Testis (tissue), 3 donors: ENCODE data around the gene HRC. TPM values are rescaled to one million over a fixed set of nuclear protein-coding genes. Genes with fewer than 3 reads are reported as not detected.

ENCODE experiments used
- DNase-seq: peaks from one replicate; pipeline ENCODE4 v3.0.0-alpha.2; 2019
- H3K27ac ChIP-seq, 2 donors: fragments of 200-600 bp; sonication (generic); one replicate each; pipeline ENCODE4 v1.5.1; 2019
- H3K27me3 ChIP-seq: fragments of 200-600 bp; sonication (generic); one replicate; pipeline ENCODE4 v1.5.1; 2019
- H3K36me3 ChIP-seq: fragments of 200-600 bp; sonication (generic); one replicate; pipeline ENCODE4 v1.5.1; 2017; ENCODE audit warnings: low read depth; ENCODE audit errors: missing control alignments
- H3K4me1 ChIP-seq: fragments of 200-600 bp; sonication (generic); one replicate; pipeline ENCODE4 v1.5.1; 2019
- H3K4me3 ChIP-seq, 2 donors: fragments of 200-600 bp; sonication (generic); one replicate each; pipeline ENCODE4 v1.5.1; 2017 to 2019
- H3K9me3 ChIP-seq: fragments of 200-600 bp; sonication (generic); one replicate; pipeline ENCODE4 v1.5.1; 2017
- CTCF ChIP-seq, 3 experiments: fragments of 450-650 bp in 2 of 3; fragments of 200-600 bp in 1 of 3; sonication (generic) in 1 of 3; IDR thresholded peaks; one replicate each; pipeline ENCODE4 v1.5.1; 2016 to 2019; ENCODE audit warnings: antibody characterized with exemption in 3 of 3, mild to moderate bottlenecking in 2 of 3, moderate library complexity in 1 of 3
- POLR2A ChIP-seq: fragments of 450-650 bp; IDR thresholded peaks from one replicate; pipeline ENCODE4 v1.6.1; 2017; ENCODE audit warnings: antibody characterized with exemption, mild to moderate bottlenecking, moderate library complexity
- WGBS, 2 donors: methylation state at CpG; one replicate each; pipeline ENCODE4 v1.1.5; 2018; 5-methylcytosine and 5-hydroxymethylcytosine counted together
- intact Hi-C: fragments of 100-400 bp; cut with DNase I; formaldehyde crosslinking; loops from one replicate; pipeline ENCODE4 v1.15.1; 2023; ENCODE audit warnings: low total_unique reads
- polyA plus RNA-seq: library from polyadenylated mRNA; stranded (reverse); fragments of 350-450 nt; fragmentation: Illumina TruSeq; extraction: RNeasy Lipid Tissue Mini Kit (QIAGEN cat#74804); gene quantifications from one replicate; pipeline ENCODE4 v1.2.3, GENCODE V29; 2014; ENCODE audit warnings: low read depth, low replicate concordance; ENCODE audit not compliant: insufficient read depth
- total RNA-seq, 2 donors: library from RNA; depleted of rRNA; stranded (reverse); fragments of >200 nt; gene quantifications; one replicate each; pipeline ENCODE4 v1.2.3, GENCODE V29; 2016

HRC gene
- total and polyA plus RNA-seq, 3 donors from 2014 or later: 1.8 to 5.4 (median 4.1) TPM

- Histone ChIP-seq H3K27ac (no peak overlapping the region), H3K4me3 (peak overlapping the region in 1 of 2 donors; percentile 5), H3K36me3 (no peaks in the 10 kb centered on the region), H3K9me3 (no peaks in the 10 kb centered on the region), H3K27me3 (no peaks in the 10 kb centered on the region), H3K4me1 (peaks cover 8% of the 10 kb centered on the region)
- 10 to 14% methylated on average over 18 to 47 of the region's 49 CpGs for WGBS, 2 donors
- intact Hi-C loops: no loop called here
- TF ChIP-seq CTCF (IDR thresholded peaks at IDR 0.05) (no peak), POLR2A (no peak)
- DNase-seq: no peak
Measured at GRCh38 chr19:49132974-49133609, 22.1 kb downstream of the HRC start.

- Histone ChIP-seq H3K4me1 (peaks cover 11% of the 10 kb centered on the region), H3K4me3 (no peak overlapping the region), H3K9me3 (no peaks in the 10 kb centered on the region), H3K36me3 (no peaks in the 10 kb centered on the region), H3K27me3 (no peaks in the 10 kb centered on the region), H3K27ac (no peak overlapping the region)
- TF ChIP-seq POLR2A: no peak
- no peak for TF ChIP-seq CTCF (IDR thresholded peaks at IDR 0.05)
- intact Hi-C loops: no loop called here
- whole genome bisulfite sequencing, 2 donors: 50 to 73% methylated on average over 10 to 24 of the region's 24 CpGs
- no peak for DNase-seq
Measured at GRCh38 chr19:49130325-49130724, 24.9 kb downstream of the HRC start.

GRCh38 chr19:49129238-49129583 is 26.0 kb downstream of the HRC start:
- TF ChIP-seq CTCF (IDR thresholded peaks at IDR 0.05): no peak
- TF ChIP-seq POLR2A: no peak
- H3K4me3 ChIP-seq: no peak overlapping the region
- H3K27ac ChIP-seq: no peak overlapping the region
- WGBS, 2 donors: 54 to 64% methylated on average over 16 of the region's 16 CpGs
- no peaks in the 10 kb centered on the region for H3K36me3 ChIP-seq
- H3K9me3 ChIP-seq: no peaks in the 10 kb centered on the region
- H3K4me1 ChIP-seq: peaks cover 11% of the 10 kb centered on the region
- no peak for DNase-seq
- no peaks in the 10 kb centered on the region for H3K27me3 ChIP-seq
- intact Hi-C loops: no loop called here

- Histone ChIP-seq H3K9me3 (no peaks in the 10 kb centered on the region), H3K4me3 (peak overlapping the region; percentile 0 to 25), H3K27ac (no peak overlapping the region), H3K27me3 (no peaks in the 10 kb centered on the region), H3K36me3 (no peaks in the 10 kb centered on the region), H3K4me1 (peaks cover 11% of the 10 kb centered on the region)
- intact Hi-C loops: no loop called here
- DNase-seq: no peak
- 30 to 51% methylated on average over 11 to 15 of the region's 15 CpGs for WGBS, 2 donors
- TF ChIP-seq POLR2A (no peak), CTCF (IDR thresholded peaks at IDR 0.05) (no peak)
Measured at GRCh38 chr19:49128545-49129237, 26.5 kb downstream of the HRC start.
